Measurements from ENCODE around the gene UNC5A. TPM values are rescaled to one million over a fixed set of nuclear protein-coding genes. Genes with fewer than 3 reads are reported as not detected.

Gene UNC5A
- total RNA-seq, 1 experiment from 2014 or later: 10.1 TPM

GRCh38 chr5:176875014-176875550 is 64.7 kb downstream of the UNC5A start:
- no TSS peak for BruUV-seq (replicated peaks)
- no peak overlapping the region for H3K27ac ChIP-seq (ENCODE audit: low read depth, low read length)
- intact Hi-C loops (cut with micrococcal nuclease): no loop called here
- no peak for TF ChIP-seq TCF7L2 (IDR thresholded peaks at IDR 0.05; ENCODE audit: borderline replicate concordance, extremely low read depth, insufficient read depth, insufficient read length)
- TF ChIP-seq CTCF (IDR thresholded peaks at IDR 0.05 in 2 of 3, conservative IDR thresholded peaks at IDR 0.05 in 1 of 3; ENCODE audit: borderline replicate concordance in 1 of 3, insufficient read depth in 1 of 3, low read depth in 2 of 3, low read length in 2 of 3): no peak
- no peak for TF ChIP-seq ZBTB33 (IDR thresholded peaks at IDR 0.05; ENCODE audit: extremely low read depth, insufficient replicate concordance, low read length)
- TF ChIP-seq POLR2A (IDR thresholded peaks at IDR 0.05; ENCODE audit: borderline replicate concordance, extremely low read depth, insufficient read depth, insufficient read length): no peak
- no peak for TF ChIP-seq RAD21 (IDR thresholded peaks at IDR 0.05; ENCODE audit: low read depth)
- no peak for TF ChIP-seq ZNF274 (IDR thresholded peaks at IDR 0.05; ENCODE audit: low read depth, low read length)
- no peak for TF ChIP-seq REST (IDR thresholded peaks at IDR 0.05; ENCODE audit: low read depth)
- no peak for TF ChIP-seq EZH2phosphoT487 (IDR thresholded peaks at IDR 0.05; ENCODE audit: borderline replicate concordance)
- no peak for TF ChIP-seq ELF1 (IDR thresholded peaks at IDR 0.05; ENCODE audit: borderline replicate concordance, low read depth)
- no peak for TF ChIP-seq CBX3 (IDR thresholded peaks at IDR 0.05; ENCODE audit: low read depth)
- TF ChIP-seq SRF (IDR thresholded peaks at IDR 0.05; ENCODE audit: low read depth): no peak
- TF ChIP-seq YY1 (IDR thresholded peaks at IDR 0.05; ENCODE audit: extremely low read depth, insufficient replicate concordance, low read depth, low read length): no peak
- no peak for TF ChIP-seq EGR1 (IDR thresholded peaks at IDR 0.05; ENCODE audit: low read depth)
- no peak for TF ChIP-seq JUND (IDR thresholded peaks at IDR 0.05)
- no peak for TF ChIP-seq SP1 (IDR thresholded peaks at IDR 0.05; ENCODE audit: low read depth)
- TF ChIP-seq POLR2AphosphoS5 (IDR thresholded peaks at IDR 0.05; ENCODE audit: low read depth, low read length): no peak
- no peak for TF ChIP-seq ZFX (IDR thresholded peaks at IDR 0.05)
- RAD21 ChIA-PET (ENCODE audit: low non-redundant PET in 1 of 2, low total read pairs in 2 of 2, uncharacterized antibody in 2 of 2, unreplicated experiment in 2 of 2): no interaction called here
- no peak overlapping the region for H2AFZ ChIP-seq (ENCODE audit: low read depth, low read length, poor library complexity, severe bottlenecking)
- DNase-seq (ENCODE audit: low read depth, low spot score): no peak
- H4K20me1 ChIP-seq (ENCODE audit: insufficient read depth): no peaks in the 10 kb centered on the region
- H3K79me2 ChIP-seq (ENCODE audit: insufficient read depth, low read length): no peaks in the 10 kb centered on the region
- no peak overlapping the region for H3K9ac ChIP-seq (ENCODE audit: low read length)
- CTCF ChIA-PET: no interaction called here
- H3K4me2 ChIP-seq (ENCODE audit: low read length): no peak overlapping the region
- POLR2A ChIA-PET: no interaction called here
- ATAC-seq: no peak
- H3K9me2 ChIP-seq (ENCODE audit: insufficient read depth): no peaks in the 10 kb centered on the region
- H3K4me3 ChIP-seq (replicated peaks in 1 of 2; ENCODE audit: low read depth in 1 of 2, low read length in 2 of 2): no peak overlapping the region
- H3K4me1 ChIP-seq (ENCODE audit: control insufficient read depth in 1 of 2, insufficient read depth in 2 of 2, low read length in 2 of 2): no peaks in the 10 kb centered on the region
- no peaks in the 10 kb centered on the region for H3K36me3 ChIP-seq (ENCODE audit: control insufficient read depth in 1 of 2, insufficient read depth in 2 of 2, low read length in 2 of 2)
- H3K27me3 ChIP-seq (ENCODE audit: insufficient read depth, low read length): no peaks in the 10 kb centered on the region
- H3K9me3 ChIP-seq (ENCODE audit: control insufficient read depth in 1 of 2, insufficient read depth in 1 of 2, low read depth in 1 of 2, low read length in 2 of 2): no peaks in the 10 kb centered on the region
